ENCODE data around the gene NPR3.

Gene NPR3

GRCh38 chr5:32814620-32815019 is 103.5 kb downstream of the NPR3 start:
- no peak for DNase-seq

- no peak for DNase-seq
These were observed 116.9 kb downstream of the NPR3 start for GRCh38 chr5:32827981-32828380.

- no peak for DNase-seq
These were observed 117.4 kb downstream of the NPR3 start for GRCh38 chr5:32828492-32828891.

- DNase-seq: no peak
These were observed 120.5 kb downstream of the NPR3 start for GRCh38 chr5:32831624-32832023.

GRCh38 chr5:32833127-32833526 is 122.0 kb downstream of the NPR3 start:
- no peak for DNase-seq

- DNase-seq: no peak
These were observed 122.5 kb downstream of the NPR3 start for GRCh38 chr5:32833663-32834062.

- DNase-seq: no peak
These were observed 123.1 kb downstream of the NPR3 start for GRCh38 chr5:32834251-32834650.

GRCh38 chr5:32836176-32836575 is 125.1 kb downstream of the NPR3 start:
- no peak for DNase-seq

- DNase-seq: no peak
These were observed 126.1 kb downstream of the NPR3 start for GRCh38 chr5:32837211-32837610.

- no peak for DNase-seq
These were observed 128.0 kb downstream of the NPR3 start for GRCh38 chr5:32839106-32839505.

GRCh38 chr5:32840606-32841005 is 129.5 kb downstream of the NPR3 start:
- no peak for DNase-seq

All from stimulated activated CD4-positive, alpha-beta T cell treated with anti-CD3 and anti-CD28 coated beads, Interleukin-4, amount 100 ng/mL, for 1 hour (primary cell).